Osteoblast (primary cell): ENCODE results near the gene RGMA. TPM values are rescaled to one million over a fixed set of nuclear protein-coding genes. Genes with fewer than 3 reads are reported as not detected.

ENCODE experiments used
- DNase-seq: peaks from one replicate; pipeline ENCODE4 v3.0.0; 2011; ENCODE audit warnings: low spot score, mixed read lengths; ENCODE audit not compliant: insufficient read length; ENCODE audit errors: missing footprints
- H2AFZ ChIP-seq: 2 replicates; pipeline ENCODE4 v1.6.0; 2011; ENCODE audit warnings: mild to moderate bottlenecking, low read length
- H3K27ac ChIP-seq: 2 replicates; pipeline ENCODE4 v1.5.1; 2011; ENCODE audit warnings: mild to moderate bottlenecking, low read depth, low read length, moderate library complexity
- H3K27me3 ChIP-seq: 2 replicates; pipeline ENCODE4 v1.6.0; 2012; ENCODE audit warnings: mild to moderate bottlenecking, control low read depth, inconsistent platforms, low read length, moderate library complexity; ENCODE audit not compliant: insufficient read depth
- H3K36me3 ChIP-seq: 2 replicates; pipeline ENCODE4 v1.5.1; 2011; ENCODE audit warnings: mild to moderate bottlenecking, low read length, control low read depth, moderate library complexity; ENCODE audit not compliant: insufficient read depth
- H3K4me1 ChIP-seq: 2 replicates; pipeline ENCODE4 v1.5.1; 2011; ENCODE audit warnings: mild to moderate bottlenecking, low read length, control low read depth, moderate library complexity; ENCODE audit not compliant: insufficient read depth
- H3K4me2 ChIP-seq: 2 replicates; pipeline ENCODE4 v1.6.0; 2011; ENCODE audit warnings: mild to moderate bottlenecking, low read length; ENCODE audit not compliant: insufficient read depth
- H3K4me3 ChIP-seq: fragments of 200-600 bp; sonication (generic); 3 replicates; pipeline ENCODE4 v1.5.1; 2012; ENCODE audit warnings: mild to moderate bottlenecking, low read length, inconsistent platforms; ENCODE audit not compliant: insufficient read depth
- H3K79me2 ChIP-seq: 2 replicates; pipeline ENCODE4 v1.6.0; 2012; ENCODE audit warnings: mild to moderate bottlenecking, low read length, control low read depth, inconsistent platforms; ENCODE audit not compliant: insufficient read depth
- H3K9me3 ChIP-seq: 2 replicates; pipeline ENCODE4 v1.5.1; 2011; ENCODE audit warnings: low read depth, low read length, control low read depth
- H4K20me1 ChIP-seq: 2 replicates; pipeline ENCODE4 v1.6.0; 2012; ENCODE audit warnings: mild to moderate bottlenecking, low read length, control low read depth; ENCODE audit not compliant: insufficient read depth
- total RNA-seq: library from RNA; depleted of rRNA; stranded (reverse); fragments of >200 nt; gene quantifications from 2 replicates; pipeline ENCODE4 v1.2.3, GENCODE V29; 2012
- TF ChIP-seq, protein P1 (sequence below): IDR thresholded peaks from 2 replicates; pipeline ENCODE4 v1.5.1; 2011; ENCODE audit warnings: mild to moderate bottlenecking, low read depth, low read length, moderate library complexity; ENCODE audit errors: extremely low read depth

RGMA gene
- total RNA-seq, 1 donor: 2.5 TPM

DNA sequence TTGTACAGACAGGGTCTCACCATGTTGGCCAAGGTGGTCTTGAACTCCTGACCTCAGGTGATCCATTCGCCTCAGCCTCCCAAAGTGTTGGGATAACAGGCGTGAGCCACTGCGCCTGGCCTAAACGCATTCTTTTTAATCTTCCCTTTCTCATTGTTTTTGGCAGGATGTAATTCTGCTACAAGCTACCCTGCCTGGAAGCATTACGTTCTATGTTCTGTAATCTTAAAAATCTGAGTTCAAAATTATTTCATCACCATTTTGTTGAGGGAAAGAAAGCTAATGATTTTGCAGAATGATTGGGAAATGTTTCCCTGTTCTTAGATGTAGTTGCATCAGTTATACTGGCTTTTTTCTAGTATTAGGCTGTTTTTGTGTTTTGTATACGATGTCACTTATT is 71.5 kb downstream of the RGMA start:
- Histone ChIP-seq H2AFZ (no peak overlapping the region), H3K4me1 (no peaks in the 10 kb centered on the region), H3K36me3 (peaks cover 97% of the 10 kb centered on the region), H3K27ac (no peak overlapping the region), H4K20me1 (peaks cover 11% of the 10 kb centered on the region), H3K79me2 (peaks cover 42% of the 10 kb centered on the region), H3K27me3 (no peaks in the 10 kb centered on the region), H3K4me2 (no peak overlapping the region), H3K4me3 (no peak overlapping the region), H3K9me3 (no peaks in the 10 kb centered on the region)
- TF ChIP-seq, protein P1, sequence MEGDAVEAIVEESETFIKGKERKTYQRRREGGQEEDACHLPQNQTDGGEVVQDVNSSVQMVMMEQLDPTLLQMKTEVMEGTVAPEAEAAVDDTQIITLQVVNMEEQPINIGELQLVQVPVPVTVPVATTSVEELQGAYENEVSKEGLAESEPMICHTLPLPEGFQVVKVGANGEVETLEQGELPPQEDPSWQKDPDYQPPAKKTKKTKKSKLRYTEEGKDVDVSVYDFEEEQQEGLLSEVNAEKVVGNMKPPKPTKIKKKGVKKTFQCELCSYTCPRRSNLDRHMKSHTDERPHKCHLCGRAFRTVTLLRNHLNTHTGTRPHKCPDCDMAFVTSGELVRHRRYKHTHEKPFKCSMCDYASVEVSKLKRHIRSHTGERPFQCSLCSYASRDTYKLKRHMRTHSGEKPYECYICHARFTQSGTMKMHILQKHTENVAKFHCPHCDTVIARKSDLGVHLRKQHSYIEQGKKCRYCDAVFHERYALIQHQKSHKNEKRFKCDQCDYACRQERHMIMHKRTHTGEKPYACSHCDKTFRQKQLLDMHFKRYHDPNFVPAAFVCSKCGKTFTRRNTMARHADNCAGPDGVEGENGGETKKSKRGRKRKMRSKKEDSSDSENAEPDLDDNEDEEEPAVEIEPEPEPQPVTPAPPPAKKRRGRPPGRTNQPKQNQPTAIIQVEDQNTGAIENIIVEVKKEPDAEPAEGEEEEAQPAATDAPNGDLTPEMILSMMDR: no peak
- no peak for DNase-seq

DNA sequence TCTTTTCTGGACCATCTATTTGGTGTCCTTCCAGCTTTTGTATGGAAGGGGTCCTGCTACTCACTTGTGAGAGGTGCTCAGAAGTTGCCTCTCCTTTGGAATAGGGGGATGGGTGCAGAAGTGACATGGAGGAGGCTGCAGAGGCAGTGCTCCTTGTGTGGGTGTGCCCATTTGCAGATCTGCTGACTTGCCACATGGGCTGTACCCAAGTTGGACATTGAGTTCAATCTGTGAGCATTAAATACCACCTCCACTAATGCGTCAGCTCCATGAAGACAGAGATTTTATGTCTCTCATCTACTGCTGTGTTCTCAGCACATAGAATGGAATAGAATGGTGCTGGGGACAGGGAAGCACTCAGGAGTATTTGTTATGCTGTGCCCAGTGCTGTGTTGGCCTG is 76.2 kb downstream of the RGMA start:
- H3K4me1 ChIP-seq: no peaks in the 10 kb centered on the region
- peaks cover 26% of the 10 kb centered on the region for H3K79me2 ChIP-seq
- TF ChIP-seq, protein P1: no peak
- no peaks in the 10 kb centered on the region for H3K9me3 ChIP-seq
- H4K20me1 ChIP-seq: peaks cover 15% of the 10 kb centered on the region
- DNase-seq: no peak
- H2AFZ ChIP-seq: no peak overlapping the region
- H3K4me3 ChIP-seq: no peak overlapping the region
- H3K36me3 ChIP-seq: peaks cover 97% of the 10 kb centered on the region
- no peak overlapping the region for H3K27ac ChIP-seq
- H3K27me3 ChIP-seq: no peaks in the 10 kb centered on the region
- H3K4me2 ChIP-seq: no peak overlapping the region

DNA sequence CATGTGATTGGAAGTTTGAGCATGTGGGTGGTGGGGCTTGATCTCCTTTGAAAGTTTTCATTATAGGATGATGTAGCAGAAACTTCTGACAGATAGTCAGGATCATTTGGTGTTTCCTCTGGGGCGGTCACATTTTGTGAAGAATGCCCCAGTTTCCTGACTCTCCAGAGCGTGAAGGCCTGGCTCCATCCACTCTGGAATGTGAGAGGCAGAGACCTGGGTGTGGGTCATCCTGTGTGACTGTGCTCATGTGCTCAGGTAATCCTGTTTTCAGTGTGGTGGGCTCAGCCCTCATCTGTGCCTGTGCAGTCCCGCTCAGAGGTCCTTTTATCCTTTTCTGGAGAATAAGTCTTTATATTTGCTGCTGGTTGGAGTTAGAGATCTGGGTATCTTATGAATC is 81.0 kb downstream of the RGMA start:
- Histone ChIP-seq H3K4me3 (no peak overlapping the region), H3K36me3 (peaks cover 96% of the 10 kb centered on the region), H3K4me2 (no peak overlapping the region), H3K27me3 (no peaks in the 10 kb centered on the region), H3K79me2 (peaks cover 62% of the 10 kb centered on the region), H3K9me3 (no peaks in the 10 kb centered on the region), H3K4me1 (peaks cover 7% of the 10 kb centered on the region), H3K27ac (no peak overlapping the region), H2AFZ (no peak overlapping the region), H4K20me1 (peaks cover 37% of the 10 kb centered on the region)
- TF ChIP-seq, protein P1: no peak
- no peak for DNase-seq

DNA sequence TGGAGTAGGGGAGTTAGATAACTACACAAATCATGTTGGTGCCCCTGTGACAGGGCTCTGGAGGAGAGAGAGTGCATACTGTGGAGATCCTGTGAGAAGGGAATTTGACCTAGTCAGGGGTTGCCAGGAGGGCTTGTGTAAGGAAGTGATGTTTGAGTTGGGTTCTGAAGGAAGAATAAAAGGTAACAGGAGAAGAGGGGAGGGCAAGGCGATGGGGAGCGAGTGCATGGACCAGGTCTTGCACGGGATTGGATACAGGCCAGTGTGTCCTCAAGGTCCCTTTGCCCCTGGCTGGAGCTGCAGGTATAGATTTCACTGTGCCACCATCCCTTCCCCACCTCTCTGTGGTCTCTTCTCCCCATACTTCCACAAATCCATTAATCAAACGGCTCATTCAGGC is 83.9 kb downstream of the RGMA start:
- Histone ChIP-seq H2AFZ (no peak overlapping the region), H3K79me2 (peaks cover 68% of the 10 kb centered on the region), H3K4me1 (peaks cover 7% of the 10 kb centered on the region), H3K9me3 (no peaks in the 10 kb centered on the region), H3K27me3 (no peaks in the 10 kb centered on the region), H3K36me3 (peaks cover 96% of the 10 kb centered on the region), H3K4me3 (no peak overlapping the region), H3K4me2 (no peak overlapping the region), H4K20me1 (peaks cover 31% of the 10 kb centered on the region), H3K27ac (peak overlapping the region; percentile 13)
- TF ChIP-seq, protein P1: no peak
- DNase-seq: no peak
